ENCODE results near the gene NCAPD2.
"Not testable (repeated sequence)": the region's sequence is repeated elsewhere in the genome, so short reads cannot be mapped to it uniquely, and the experiment has no call there.

NCAPD2 gene

DNA sequence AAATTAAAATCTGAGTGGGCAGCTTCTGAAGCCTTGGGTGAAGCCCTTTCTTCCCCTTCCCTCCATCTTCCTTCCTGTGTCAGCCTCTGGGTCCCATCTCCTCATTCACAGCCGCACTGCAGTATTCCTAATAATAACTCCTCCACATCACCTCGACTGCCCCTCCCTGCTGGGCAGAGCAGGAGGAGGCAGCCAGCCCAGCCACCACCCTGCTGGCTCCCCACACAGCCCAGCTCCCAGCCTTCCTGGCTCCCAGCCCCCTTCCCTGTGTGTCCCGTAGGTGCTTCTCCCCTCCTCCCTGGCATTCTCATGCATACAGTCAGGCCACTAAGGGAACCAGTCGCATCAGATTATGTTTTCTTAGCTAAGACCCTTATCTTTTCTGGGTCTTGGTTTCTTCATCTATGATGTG is 58.2 kb downstream of the NCAPD2 start:
- no peak for DNase-seq

DNA sequence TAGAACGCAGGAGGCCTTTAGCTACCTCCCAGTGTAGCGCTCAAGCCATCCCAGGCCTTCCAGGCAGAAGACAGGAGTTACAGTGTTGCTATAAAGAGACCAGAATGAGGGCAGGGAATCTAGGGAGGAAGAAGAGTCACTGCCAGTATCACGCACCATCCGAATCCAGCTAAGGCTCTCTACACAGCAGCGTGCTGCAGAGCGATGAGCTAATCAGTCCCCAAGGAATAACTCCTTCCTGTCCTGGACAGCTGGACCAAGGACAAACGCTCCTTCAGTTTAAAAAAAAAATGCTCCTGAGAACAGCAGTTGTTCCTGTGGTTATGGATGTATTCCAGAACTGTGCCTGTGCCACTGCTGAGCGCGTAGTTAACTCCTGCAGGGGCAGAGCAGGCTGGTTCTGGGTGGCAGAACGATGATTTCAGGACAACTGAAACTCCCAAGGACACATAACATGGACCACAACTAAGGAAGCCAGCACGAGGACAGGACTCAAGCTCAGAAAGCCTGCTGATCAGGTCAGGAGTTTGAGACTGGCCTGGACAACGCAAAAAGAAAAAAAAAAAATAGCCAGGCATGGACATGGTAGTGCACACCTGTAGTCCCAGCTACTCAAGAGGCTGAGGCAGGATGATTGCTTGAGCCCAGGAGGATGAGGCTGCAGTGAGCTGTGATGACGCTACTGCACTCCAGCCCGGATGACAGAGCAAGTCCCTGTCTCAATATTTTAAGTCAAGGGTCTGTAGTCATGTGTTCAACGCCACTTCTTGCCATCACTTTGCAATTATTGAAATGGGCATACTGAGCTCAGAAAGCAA is 59.4 kb downstream of the NCAPD2 start:
- DNase-seq, result no peak

DNA sequence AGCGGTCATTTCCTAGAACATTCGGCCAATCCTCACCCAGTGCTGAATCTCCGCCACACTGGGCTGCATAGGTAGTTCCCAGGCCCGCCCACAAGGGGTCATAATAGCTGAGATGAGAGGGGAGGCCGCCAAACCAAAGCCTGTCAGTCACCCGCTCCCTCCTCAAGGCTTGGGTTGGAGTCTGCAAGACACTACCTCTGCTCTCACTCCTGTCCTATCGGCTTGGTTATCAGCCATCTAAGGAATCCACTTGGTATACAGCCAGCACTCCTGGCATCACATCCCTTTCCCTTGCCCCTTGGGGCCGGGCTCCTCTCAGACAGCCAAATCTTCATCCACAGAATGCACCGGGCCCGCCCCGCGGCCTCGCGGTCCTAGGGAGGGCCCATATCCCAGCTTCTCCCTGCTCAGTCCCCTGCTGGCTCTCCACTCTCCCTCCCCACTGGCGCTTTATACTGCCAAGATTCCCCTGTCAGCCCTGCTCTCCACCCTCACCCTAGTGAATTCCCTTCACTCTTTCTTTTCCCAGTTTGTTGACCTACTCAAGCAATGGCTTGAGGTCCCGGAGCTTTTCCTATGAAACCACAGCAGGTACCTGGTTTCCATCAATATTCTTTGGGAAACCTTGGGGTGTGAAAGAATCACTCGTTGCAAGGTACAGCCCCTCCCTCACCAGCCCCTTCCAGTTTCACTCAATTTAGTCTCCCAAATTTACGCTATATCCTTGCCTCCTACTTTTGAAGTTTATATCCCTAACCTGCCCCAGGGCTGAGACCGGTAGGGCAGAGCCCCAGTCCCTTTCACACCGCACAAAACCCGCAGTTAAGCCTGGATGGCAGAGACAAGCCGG is 60.5 kb downstream of the NCAPD2 start:
- DNase-seq, result peak; percentile 59

DNA sequence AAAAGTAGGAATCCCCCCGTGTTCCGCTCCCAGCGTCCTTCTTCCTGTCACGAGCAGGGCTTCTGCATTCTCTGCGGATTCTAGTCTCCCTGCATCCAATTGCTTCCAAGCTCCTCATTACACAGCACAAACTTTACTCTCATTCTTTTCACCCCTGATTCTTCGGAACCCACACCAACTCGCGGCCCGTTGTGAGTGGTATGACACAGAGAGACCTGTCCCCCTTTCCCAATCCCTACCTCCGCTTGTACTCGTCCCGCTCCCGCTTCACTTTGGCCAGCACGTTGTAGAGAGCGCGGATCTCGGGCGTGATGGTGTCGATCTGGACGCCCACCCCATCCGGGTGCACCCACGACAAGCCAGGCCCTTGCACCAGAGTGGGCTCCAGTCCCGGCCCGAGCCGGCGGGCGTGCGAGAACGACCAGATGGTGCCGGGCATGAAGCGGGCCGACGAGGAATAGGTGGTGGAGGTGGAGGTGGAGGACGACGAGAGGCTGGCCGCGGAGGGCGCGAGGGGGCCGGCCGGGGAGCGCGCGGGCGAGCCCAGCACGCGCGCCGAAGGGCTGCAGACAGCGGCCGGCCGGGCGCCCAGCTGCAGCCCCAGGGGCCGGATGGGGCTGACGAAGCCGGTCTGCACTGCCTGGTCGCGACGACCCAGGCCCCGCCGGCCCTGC is 61.3 kb downstream of the NCAPD2 start:
- no peak for DNase-seq

- DNase-seq, result not testable (repeated sequence)
These were observed 62.6 kb downstream of the NCAPD2 start for GRCh38 chr12:6556496-6556817.

- no peak for DNase-seq
These were observed 63.0 kb downstream of the NCAPD2 start for GRCh38 chr12:6556857-6557256.

GRCh38 chr12:6558014-6558760 is 64.3 kb downstream of the NCAPD2 start:
- DNase-seq, result peak; percentile 16

DNA sequence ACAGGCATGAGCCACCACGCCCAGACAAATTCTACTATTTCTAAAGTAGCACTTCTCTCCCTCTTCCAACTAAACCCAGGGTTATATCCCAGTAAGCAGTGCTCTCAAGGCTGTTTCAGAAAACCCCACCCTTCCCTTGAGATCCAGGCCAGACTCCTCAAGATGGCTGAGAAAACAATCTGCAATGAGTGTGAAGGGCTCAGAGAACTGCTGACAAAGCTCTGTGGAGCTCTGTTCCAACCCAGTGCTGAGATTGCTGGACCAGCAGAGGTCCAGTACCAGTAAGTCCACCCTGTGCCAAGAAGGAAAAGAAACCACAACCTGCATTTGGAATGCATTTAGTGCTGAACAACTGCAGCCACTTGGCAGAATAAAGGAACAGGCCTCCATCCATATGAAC is 65.6 kb downstream of the NCAPD2 start:
- no peak for DNase-seq

DNA sequence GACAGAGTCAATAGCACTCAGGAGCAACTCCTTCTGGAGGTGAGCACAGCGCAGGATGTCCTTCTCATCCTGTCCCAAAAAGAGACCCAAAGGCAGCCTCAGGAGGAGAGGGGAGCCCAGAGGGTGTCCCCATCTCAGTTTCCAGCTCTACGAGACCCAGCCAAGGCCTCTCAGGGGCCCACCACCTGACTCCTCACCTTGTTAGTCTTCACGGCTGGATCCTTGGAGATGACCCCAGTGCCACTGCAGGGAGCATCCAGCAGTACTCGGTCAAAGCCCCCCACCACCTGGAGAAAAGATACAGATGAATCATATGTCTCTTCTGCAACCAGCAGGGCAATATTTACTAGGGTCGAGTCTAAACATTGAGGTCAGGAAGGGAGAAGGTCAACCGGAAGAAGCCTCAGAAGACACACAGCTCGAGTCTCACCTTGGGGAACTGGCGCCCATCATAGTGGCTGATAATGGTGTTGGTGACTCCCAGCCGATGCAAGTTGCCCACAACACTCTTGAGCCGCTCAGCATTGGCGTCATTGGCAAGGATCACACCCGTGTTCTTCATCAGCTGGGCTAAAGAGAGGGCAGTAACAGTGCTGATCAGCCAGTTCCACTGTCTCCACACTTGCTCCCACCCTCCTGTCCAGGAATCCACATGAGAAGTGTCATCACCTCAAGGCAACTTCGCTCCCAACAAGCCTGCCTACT is 66.8 kb downstream of the NCAPD2 start:
- no peak for DNase-seq

DNA sequence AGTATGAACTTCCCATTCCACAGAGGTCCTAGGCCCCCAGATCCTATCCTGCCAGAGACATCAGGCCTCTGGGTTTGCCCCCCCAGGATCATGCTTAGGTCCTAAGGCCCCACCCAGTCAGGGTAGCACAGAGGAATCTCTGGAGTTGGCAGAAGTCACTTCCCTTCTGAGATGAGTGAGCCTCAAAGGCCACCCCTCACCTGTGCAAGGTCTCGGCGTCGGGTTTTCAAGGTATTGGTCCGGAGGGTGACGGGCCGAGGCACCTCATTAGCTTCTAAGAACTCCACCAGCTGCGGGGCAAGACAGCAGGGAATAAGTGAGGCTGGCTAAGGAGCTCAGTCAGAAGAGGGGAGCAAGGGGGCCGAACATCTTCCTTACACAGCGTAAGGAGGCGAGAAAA is 69.0 kb downstream of the NCAPD2 start:
- DNase-seq, result no peak

- DNase-seq, result no peak
These were observed 69.6 kb downstream of the NCAPD2 start for GRCh38 chr12:6563448-6564050.

- DNase-seq, result no peak
These were observed 73.3 kb downstream of the NCAPD2 start for GRCh38 chr12:6567112-6567670.

DNA sequence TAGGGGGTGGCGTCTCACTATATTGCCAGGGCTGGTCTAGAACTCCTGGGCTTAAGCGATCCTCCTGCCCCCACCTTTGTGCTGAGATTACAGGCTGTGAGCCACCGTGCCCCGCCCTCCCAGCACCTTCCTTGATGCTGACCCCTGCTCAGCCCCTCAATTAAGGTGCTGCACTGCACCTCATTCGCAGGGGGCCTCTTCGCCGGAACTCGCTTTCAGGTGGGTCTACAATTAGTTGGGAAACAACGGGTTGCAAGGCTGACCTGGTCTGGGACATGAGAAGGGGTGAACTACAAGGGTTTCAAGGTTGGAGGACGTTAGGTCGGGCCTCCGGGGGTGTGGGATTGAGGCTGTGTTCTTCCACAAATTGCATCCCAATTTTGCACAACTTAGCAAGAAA is 75.4 kb downstream of the NCAPD2 start:
- DNase-seq, result no peak

- DNase-seq, result no peak
These were observed 75.9 kb downstream of the NCAPD2 start for GRCh38 chr12:6569786-6570185.

DNA sequence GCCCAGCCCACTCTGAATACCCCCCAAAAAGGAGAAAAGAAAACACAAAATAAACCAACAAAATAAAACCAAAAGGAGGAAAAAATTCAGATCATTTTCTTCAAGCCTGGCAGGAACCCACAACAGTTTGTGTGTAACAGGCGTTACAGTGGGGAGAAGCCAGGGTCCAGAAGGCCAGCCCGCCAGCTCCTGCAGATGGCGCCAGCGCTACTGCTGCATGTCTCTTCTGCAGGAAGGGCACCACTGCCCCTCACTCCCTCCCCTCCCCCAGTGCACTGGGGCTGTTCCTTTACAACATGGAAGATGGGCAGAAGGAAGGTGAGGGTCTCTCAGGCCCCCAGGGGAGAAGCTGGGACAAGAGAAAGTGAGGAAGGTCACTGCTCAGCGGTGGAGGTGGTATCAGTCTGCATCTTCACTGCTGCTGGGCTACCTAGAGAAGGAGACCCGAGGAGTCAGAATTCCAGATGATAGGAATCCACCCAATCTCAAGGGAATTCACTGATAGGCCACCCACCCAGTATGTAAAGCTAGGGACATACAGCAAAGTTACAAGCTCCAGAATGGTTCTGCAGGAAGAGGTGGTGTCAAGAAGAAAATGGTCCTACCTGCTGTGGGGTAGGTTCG is 76.5 kb downstream of the NCAPD2 start:
- peak; percentile 20 for DNase-seq

GRCh38 chr12:6573001-6573400 is 79.1 kb downstream of the NCAPD2 start:
- no peak for DNase-seq

DNA sequence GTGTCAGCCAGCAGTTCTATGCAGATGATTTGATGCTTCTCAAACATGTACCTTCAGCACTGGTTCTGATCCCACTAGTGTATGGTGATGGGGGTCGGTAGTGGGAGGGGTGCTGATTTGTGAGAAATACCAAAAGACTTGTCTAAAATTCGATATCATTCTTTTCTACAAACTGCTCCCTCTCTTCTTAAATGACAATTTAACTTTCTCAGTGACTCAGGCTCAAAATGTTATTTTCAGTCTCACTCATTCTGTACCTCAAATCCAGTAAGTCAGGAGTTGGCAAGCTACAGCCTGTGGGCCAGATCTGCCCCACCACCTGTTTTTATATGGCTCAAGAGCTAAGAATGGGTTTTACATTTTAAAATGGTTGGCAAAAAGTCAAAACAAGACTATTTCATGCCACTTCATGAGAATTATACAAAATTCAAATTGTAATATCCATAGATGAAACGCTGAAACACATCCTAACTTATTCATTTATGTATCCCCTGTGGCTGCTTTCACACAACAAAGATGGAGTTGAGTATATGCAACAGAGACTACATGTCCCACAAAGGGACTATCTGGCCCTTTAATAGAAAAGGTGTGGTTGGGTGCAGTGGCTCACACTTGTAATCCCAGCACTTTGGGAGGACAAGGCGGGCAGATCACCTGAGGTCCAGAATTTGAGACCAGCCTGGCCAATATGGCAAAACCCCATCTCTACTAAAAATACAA is 80.8 kb downstream of the NCAPD2 start:
- DNase-seq, result no peak

- no peak for DNase-seq
These were observed 81.7 kb downstream of the NCAPD2 start for GRCh38 chr12:6575648-6576047.

All from GF-D8 (cell line).